GM19395 (cell line): ENCODE data around the gene RGS11.
"Not testable (repeated sequence)": the region's sequence is repeated elsewhere in the genome, so short reads cannot be mapped to it uniquely, and the experiment has no call there.

Experiments used
- ATAC-seq: cut with Tn5 transposase; IDR thresholded peaks from one replicate; pipeline ENCODE4 v1.9.1; 2021; ENCODE audit warnings: mild to moderate bottlenecking, moderate library complexity; ENCODE audit not compliant: unreplicated experiment

Gene RGS11

GRCh38 chr16:264440-264951 is 11.2 kb downstream of the RGS11 start:
- ATAC-seq: no peak

GRCh38 chr16:263944-264343 is 11.8 kb downstream of the RGS11 start:
- no peak for ATAC-seq

GRCh38 chr16:263182-263774 is 12.5 kb downstream of the RGS11 start:
- no peak for ATAC-seq

GRCh38 chr16:262121-262745 is 13.5 kb downstream of the RGS11 start:
- ATAC-seq: no peak

GRCh38 chr16:261031-261691 is 14.6 kb downstream of the RGS11 start:
- no peak for ATAC-seq

GRCh38 chr16:260326-260725 is 15.4 kb downstream of the RGS11 start:
- no peak for ATAC-seq

GRCh38 chr16:259814-260253 is 15.9 kb downstream of the RGS11 start:
- no peak for ATAC-seq

- ATAC-seq: no peak
Observed at GRCh38 chr16:259226-259625, 16.5 kb downstream of the RGS11 start.

GRCh38 chr16:258091-258490 is 17.7 kb downstream of the RGS11 start:
- not testable (repeated sequence) for ATAC-seq

- ATAC-seq: no peak
Observed at GRCh38 chr16:255183-255582, 20.6 kb downstream of the RGS11 start.

GRCh38 chr16:254461-254860 is 21.3 kb downstream of the RGS11 start:
- ATAC-seq: no peak

- no peak for ATAC-seq
Observed at GRCh38 chr16:253833-254232, 21.9 kb downstream of the RGS11 start.

GRCh38 chr16:252366-253337 is 23.1 kb downstream of the RGS11 start:
- ATAC-seq: no peak

GRCh38 chr16:249431-249830 is 26.3 kb downstream of the RGS11 start:
- no peak for ATAC-seq

GRCh38 chr16:247027-247426 is 28.7 kb downstream of the RGS11 start:
- ATAC-seq: no peak

GRCh38 chr16:245105-245504 is 30.6 kb downstream of the RGS11 start:
- ATAC-seq: no peak

- ATAC-seq: no peak
Observed at GRCh38 chr16:243348-243747, 32.4 kb downstream of the RGS11 start.

GRCh38 chr16:242281-242680 is 33.5 kb downstream of the RGS11 start:
- ATAC-seq: no peak

GRCh38 chr16:240559-240958 is 35.2 kb downstream of the RGS11 start:
- ATAC-seq: no peak

- ATAC-seq: no peak
Observed at GRCh38 chr16:239948-240277, 35.8 kb downstream of the RGS11 start.
